Amniotic epithelial cell (primary cell): ENCODE results near the gene PDSS1.
"Not testable (repeated sequence)": the region's sequence is repeated elsewhere in the genome, so short reads cannot be mapped to it uniquely, and the experiment has no call there.

ENCODE experiments used
- DNase-seq: peaks from one replicate; pipeline ENCODE4 v3.0.0-alpha.2; 2010; ENCODE audit warnings: low read depth

PDSS1 gene

DNA sequence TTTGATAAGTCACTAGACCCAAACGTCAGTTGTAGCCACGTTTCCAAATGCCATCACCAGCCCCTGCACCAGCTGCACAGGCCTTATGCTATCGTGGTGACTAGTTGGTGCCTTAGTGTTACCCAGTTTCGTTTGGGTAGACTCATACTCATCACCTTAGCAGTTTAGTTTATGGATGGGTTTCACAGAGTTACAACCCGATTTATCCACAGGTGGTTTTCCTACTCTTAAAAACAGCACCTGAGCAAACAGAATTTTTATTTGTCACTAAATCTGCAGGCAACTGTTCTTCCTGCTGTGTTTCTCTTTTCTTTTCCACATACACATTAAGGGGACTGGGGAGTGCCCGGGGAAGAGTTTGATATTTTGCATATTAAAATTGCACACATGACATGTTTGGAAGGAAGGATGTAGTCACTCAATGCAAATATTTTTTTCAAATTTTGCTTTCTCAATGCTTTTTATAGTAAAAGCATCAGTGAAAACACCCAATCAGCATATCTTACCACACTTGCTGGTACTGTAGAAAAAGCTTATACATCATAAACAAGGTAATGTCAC lies 41.6 kb downstream of the PDSS1 start:
- no peak for DNase-seq

DNA sequence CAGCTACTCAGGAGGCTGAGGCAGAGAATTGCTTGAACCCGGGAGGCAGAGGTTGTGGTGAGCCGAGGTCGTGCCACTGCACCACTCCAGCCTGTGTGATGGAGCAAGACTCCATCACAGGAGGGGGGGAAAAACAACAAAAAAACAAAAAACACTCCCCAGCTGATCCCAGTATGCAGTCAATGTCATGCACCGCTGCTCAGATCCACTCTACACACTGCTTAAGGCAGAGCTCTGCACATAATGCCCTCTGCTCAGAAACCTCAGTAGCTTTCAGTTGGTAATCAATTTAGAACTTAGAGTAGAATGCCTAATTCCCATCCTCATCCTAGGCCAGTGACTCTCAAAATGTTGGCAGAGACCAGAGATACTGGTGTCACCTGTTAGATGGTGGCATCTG lies 43.9 kb downstream of the PDSS1 start:
- DNase-seq: no peak

DNA sequence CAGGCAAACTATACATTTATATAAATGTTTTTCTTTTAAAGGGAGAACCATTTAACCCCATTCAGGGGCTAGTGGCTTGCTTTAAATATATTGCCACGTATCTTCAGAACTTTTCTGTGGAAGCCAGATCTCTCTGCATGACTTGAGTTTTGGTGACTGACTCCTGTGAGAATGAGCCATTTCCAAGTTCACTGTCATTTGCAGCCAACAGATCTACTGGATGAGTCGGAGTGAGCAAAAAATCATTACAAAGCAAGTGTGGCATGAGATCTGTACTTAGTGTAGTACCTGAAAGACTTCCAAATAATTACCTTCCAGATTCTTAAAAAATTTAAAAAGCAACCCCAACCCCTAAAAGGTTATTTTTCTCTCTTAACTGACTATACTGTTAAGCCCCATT lies 45.6 kb downstream of the PDSS1 start:
- no peak for DNase-seq

DNA sequence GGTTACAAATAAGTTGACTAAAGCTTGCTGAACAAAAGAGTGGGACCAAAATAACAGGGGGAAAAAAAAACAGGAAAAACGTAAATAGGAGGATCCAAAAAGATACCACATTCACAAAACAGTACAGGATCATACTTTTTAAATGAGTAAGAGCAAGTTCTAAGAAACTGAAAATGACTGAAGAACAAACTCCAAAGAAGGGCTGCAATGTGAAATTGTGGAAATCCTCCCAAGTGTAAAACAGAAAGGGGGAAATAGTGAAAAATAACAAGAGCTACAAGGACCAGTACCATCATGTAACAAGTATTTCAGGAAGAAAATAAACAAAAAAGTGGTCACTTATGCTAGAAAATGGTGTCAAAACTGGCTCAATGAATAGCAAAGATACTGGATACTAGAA lies 46.3 kb downstream of the PDSS1 start:
- DNase-seq: no peak

- peak; percentile 13 for DNase-seq
These were observed 48.6 kb downstream of the PDSS1 start for GRCh38 chr10:26746061-26746460.

GRCh38 chr10:26755443-26755903 lies 58.0 kb downstream of the PDSS1 start:
- peak; percentile 34 for DNase-seq

GRCh38 chr10:26759008-26759407 lies 61.5 kb downstream of the PDSS1 start:
- DNase-seq: no peak

DNA sequence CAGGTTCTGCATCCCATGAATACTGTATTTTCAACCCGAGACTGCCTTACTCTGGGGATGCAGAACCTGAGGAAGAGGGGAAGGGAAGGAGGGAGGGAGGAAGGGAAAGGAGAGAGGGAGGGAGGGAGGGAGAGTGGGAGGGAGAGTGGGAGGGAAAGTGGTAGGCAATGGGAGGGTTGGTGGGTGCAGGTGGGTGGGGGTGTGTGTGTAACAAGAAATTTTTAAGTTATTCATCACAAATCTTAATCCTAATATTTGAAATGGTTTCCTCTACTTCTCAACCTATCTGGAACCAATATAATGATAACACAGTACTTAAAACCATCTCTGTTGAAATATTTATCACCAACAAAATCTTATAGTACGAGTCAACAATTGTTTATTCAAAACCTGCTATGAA lies 68.0 kb downstream of the PDSS1 start:
- DNase-seq: no peak

GRCh38 chr10:26770069-26770468 lies 72.6 kb downstream of the PDSS1 start:
- DNase-seq: no peak

DNA sequence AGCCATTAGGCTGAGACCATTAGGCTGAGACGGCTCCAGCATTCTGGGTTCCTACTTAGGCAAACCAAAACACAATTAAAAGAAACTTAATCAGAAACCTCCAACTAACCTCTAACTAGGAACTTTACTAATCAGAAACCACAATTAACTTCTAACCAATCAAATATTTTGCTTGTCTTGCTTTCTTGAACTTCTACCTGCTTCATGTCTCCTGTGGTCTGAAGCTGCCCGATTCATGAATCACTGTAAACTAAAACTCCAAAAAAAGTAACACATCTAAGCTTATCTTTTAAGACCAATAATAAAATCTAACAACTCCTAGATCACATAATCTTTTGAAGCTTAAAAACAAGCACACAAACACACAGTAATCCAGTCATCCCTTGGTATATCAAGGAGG lies 76.1 kb downstream of the PDSS1 start:
- peak; percentile 4 for DNase-seq

GRCh38 chr10:26776258-26776657 lies 78.8 kb downstream of the PDSS1 start:
- no peak for DNase-seq

GRCh38 chr10:26777686-26778085 lies 80.2 kb downstream of the PDSS1 start:
- DNase-seq: no peak

DNA sequence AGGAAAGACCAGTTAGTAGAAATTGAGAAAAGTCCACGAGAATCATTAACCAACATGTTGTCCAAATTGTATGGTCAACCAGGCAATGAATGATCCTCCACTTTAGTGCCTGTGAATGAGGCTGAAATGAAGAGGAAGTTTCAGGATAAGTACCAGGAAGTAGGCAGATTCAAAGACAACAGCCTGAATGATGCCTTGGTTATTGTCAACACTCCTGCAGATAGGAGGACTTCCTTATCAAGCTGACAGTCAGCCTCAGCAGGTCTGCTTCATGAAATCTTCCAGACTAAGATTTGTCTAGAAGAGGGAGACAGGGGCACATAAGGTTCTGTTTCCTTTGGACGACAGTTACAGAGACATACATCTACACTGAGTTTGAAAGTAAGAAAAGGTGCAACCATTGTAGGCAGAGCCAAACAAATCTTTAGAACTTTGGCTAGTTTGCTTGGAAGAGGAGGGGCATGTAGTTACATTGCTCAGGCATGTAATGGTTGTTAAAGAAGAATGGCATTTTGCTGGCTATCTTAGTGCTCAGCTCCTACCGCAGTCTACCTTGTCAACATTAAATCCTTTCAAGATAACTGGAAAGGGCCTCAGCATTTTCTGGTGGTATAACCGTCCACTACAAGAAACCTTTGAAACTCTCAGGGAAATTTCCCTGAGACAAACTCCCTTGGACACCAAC lies 81.8 kb downstream of the PDSS1 start:
- DNase-seq: peak; percentile 8

GRCh38 chr10:26780106-26780792 lies 82.7 kb downstream of the PDSS1 start:
- no peak for DNase-seq

DNA sequence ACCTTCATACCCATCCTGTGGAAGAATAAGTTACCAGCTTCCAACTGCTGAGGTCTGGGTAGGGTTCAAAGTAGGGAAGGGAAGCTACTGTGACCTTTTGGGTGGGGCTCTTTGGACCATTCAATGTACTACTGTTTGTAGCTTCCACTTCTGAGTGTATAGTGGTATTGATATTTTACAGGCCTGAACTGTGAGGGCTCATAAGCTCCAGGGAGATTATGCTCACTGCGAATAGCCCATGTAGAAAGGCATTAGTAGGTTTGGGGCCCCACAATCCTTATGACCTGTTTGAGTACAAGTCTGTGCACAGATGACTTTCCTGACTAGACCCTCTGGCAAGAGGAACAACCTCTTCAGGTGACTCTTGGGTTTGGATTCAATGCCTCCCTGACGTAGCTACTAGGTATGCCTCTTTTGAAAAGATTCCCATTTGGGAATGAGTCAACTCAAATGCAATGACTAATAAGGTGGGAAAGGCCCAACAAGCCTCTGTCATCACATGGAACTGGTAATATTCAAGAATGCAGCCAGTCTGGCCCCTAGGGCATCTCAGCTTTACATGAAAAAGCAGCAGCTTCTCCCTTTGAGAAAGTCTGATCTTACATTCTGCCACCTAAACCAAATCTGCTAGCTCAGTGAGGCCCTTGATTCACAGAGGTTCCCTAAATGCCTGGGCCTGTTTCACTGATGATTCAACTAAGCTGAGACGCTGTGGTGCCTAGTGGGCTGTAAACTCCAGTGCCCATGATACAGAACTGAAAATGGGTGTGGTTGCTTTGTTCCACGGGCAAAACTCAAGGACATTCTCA lies 83.5 kb downstream of the PDSS1 start:
- peak; percentile 79 for DNase-seq

DNA sequence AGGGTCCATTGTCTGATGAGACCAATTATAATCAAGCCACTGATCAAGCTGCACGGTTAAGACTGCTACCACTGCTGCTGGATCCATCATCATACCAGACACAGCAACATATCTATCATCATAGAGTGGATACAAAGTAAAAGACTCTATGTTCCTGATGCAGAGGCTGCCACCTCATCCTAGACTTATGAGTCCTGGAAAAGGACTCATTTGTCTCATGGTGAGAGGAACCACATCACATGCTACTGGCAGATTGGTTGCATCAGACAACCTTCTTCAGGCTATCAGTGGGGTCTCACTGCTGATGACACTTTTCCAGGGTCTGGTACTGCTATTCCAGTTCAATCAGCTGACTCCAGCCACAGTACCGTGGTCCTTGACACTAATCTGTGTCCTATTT lies 84.3 kb downstream of the PDSS1 start:
- DNase-seq: peak; percentile 10

DNA sequence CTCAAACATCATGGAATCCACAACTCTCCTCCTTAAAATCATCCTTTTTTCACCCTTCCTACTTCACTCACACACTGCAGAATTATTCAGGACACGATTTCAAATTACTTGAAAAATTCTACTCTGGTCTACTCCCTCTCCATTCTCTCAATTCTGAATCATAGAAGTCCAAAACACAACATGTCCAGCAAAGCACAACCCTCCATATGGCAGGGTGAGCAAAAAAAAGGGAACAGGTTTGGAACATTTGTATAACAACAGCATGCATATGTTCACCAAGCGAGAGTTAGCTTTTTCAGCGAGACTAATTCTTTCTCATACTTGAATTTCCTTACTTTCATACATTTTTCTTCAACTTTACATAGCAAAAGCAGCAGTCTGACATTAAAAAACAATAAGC lies 89.9 kb downstream of the PDSS1 start:
- no peak for DNase-seq

DNA sequence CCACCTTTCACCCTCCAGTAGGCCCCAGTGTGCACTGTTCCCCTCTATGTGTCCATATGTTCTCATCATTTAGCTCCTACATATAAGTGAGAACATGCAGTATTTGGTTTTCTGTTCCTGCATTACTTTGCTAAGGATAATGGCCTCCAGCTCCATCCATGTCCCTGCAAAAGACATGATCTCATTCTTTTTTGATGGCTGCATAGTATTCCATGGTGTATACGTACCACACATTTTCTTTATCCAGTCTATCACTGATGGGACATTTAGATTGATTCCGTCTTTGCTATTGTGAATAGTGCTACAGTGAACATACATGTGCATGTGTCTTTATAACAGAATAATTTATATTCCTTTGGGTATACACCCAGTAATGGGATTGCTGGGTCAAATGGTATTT lies 92.3 kb downstream of the PDSS1 start:
- not testable (repeated sequence) for DNase-seq

- peak; percentile 30 for DNase-seq
These were observed 92.9 kb downstream of the PDSS1 start for GRCh38 chr10:26790221-26790995.

DNA sequence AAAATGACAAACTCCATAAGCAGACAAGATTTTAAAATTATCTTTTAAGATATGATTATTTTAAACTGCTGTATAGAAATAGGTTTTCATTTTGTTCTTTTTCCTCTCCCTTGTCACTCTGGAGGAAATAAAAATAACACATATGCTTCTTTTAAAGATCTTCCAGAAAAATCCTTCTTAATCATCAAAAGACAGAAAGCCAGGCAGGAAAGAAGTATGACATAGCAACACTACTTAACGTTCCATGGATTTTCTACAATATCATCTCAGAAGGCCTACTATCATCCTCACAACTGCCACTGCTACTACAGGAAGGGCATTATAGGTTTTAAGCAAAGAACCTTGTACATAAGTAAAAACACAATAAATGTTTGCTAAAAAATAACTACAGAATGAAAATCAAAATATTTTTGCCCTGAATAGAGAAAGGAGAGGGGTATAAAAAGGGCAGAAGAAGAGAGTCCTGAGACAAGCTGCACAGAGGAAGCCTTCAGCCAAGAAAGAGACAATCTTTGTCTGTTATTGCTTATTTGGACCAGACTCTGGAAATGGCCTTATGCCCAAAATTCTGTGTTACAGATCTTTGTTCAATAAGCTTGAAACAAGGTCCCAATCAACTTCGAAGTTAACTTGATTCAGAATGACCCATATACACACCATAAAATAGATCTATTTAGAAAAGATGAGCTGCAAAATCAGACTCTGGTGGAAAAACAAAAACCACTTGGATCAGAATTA lies 95.4 kb downstream of the PDSS1 start:
- DNase-seq: no peak
